Breast epithelium (tissue), 4 donors: Measurements from ENCODE around the gene MARCKSL1. TPM values are rescaled to one million over a fixed set of nuclear protein-coding genes. Genes with fewer than 3 reads are reported as not detected.
A peak's percentile ranks its signal among the peaks of the same experiment; 100 is the strongest.

Source experiments
- DNase-seq, 2 donors: peaks; one replicate each; pipeline ENCODE4 v3.0.0-alpha.2; 2019; ENCODE audit warnings: low spot score in 2 of 2
- H3K27ac ChIP-seq, 2 donors: fragments of 200-600 bp; sonication (generic) in 1 of 2; one replicate each; pipeline ENCODE4 v1.5.1; 2016 to 2019; ENCODE audit warnings: mild to moderate bottlenecking in 1 of 2
- H3K27me3 ChIP-seq, 2 donors: fragments of 200-600 bp; sonication (generic) in 1 of 2; one replicate each; pipeline versions ENCODE4 v1.5.1 to v1.6.0; 2017 to 2019; ENCODE audit warnings: control low read depth in 1 of 2, mild to moderate bottlenecking in 1 of 2
- H3K36me3 ChIP-seq: fragments of 200-600 bp; one replicate; pipeline ENCODE4 v1.5.1; 2019
- H3K4me1 ChIP-seq, 2 donors: fragments of 200-600 bp; sonication (generic); one replicate each; pipeline ENCODE4 v1.5.1; 2016 to 2019; ENCODE audit warnings: control low read depth in 1 of 2
- H3K4me3 ChIP-seq, 3 donors: fragments of 200-600 bp; sonication (generic); 1 replicate in 2 of 3; 2 replicates in 1 of 3; pipeline ENCODE4 v1.5.1; 2016 to 2019; ENCODE audit warnings: mild to moderate bottlenecking in 3 of 3, moderate library complexity in 2 of 3
- H3K9me3 ChIP-seq, 2 donors: fragments of 200-600 bp; sonication (generic) in 1 of 2; one replicate each; pipeline ENCODE4 v1.5.1; 2016 to 2019; ENCODE audit warnings: control low read depth in 1 of 2
- CTCF ChIP-seq, 3 donors: fragments of 450-650 bp; IDR thresholded peaks; one replicate each; pipeline ENCODE4 v1.5.1; 2016 to 2017; ENCODE audit warnings: antibody characterized with exemption in 3 of 3, mild to moderate bottlenecking in 3 of 3, moderate library complexity in 3 of 3
- POLR2A ChIP-seq: fragments of 450-650 bp; IDR thresholded peaks from one replicate; pipeline ENCODE4 v1.6.1; 2016; ENCODE audit warnings: antibody characterized with exemption, mild to moderate bottlenecking, moderate library complexity
- POLR2AphosphoS5 ChIP-seq, 3 donors: sonication (generic); formaldehyde crosslinking; IDR thresholded peaks; one replicate each; pipeline ENCODE4 v1.6.1; 2017; ENCODE audit warnings: antibody characterized with exemption in 3 of 3
- intact Hi-C: fragments of 100-400 bp; cut with DNase I; formaldehyde crosslinking; loops from one replicate; pipeline ENCODE4 v1.15.1; 2023; ENCODE audit warnings: low total_unique reads
- total RNA-seq, 3 donors: library from RNA; depleted of rRNA; stranded (reverse); fragments of >200 nt; gene quantifications; one replicate each; pipeline ENCODE4 v1.1.0, GENCODE V29; 2016

Gene MARCKSL1
- total RNA-seq, 3 donors from 2014 or later, result 33.4 to 82.8 (median 47.9) TPM

DNA sequence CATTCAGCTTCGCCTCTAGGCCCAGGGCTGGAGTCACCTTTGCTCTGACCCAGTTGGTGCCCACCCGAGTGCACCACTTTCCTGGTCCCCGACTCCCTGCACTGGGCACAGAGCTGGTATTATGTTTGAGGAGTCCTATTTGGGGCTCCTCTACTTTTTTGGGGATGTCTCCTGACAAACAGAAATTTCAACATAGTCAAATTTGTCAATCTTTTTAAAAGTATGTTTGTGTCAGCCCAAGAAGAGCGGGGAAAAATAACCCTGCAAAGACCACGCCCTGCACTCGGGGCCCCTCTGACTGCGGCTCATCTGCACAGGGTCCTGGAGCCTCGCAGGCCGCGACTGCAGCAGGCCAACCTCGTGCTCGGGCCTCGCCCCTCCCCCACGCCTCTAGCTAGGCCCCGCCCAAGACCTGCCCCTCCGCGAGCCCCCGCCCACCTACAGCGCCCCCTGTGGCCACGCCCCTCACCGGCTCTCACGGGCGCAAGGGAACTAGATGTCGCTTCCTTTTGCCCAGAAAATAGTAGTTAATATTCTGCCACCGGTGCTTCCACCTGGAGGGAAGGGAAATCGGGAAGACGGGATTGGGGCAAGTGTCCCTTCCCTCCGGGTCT lies 14.9 kb upstream of the MARCKSL1 start:
- Histone ChIP-seq H3K9me3 (no peaks in the 10 kb centered on the region), H3K4me1 (peaks cover 0 to 15% of the 10 kb centered on the region in 2 donors), H3K27me3 (no peaks in the 10 kb centered on the region), H3K36me3 (no peaks in the 10 kb centered on the region), H3K4me3 (peak overlapping the region; percentile 65 to 98 (median 81)), H3K27ac (peak overlapping the region; percentile 96 to 99)
- DNase-seq, result no peak
- TF ChIP-seq POLR2AphosphoS5 (IDR thresholded peaks at IDR 0.05) (no peak), CTCF (IDR thresholded peaks at IDR 0.05) (peak; percentile 19 to 49 (median 36))
- intact Hi-C loops, result no loop called here

DNA sequence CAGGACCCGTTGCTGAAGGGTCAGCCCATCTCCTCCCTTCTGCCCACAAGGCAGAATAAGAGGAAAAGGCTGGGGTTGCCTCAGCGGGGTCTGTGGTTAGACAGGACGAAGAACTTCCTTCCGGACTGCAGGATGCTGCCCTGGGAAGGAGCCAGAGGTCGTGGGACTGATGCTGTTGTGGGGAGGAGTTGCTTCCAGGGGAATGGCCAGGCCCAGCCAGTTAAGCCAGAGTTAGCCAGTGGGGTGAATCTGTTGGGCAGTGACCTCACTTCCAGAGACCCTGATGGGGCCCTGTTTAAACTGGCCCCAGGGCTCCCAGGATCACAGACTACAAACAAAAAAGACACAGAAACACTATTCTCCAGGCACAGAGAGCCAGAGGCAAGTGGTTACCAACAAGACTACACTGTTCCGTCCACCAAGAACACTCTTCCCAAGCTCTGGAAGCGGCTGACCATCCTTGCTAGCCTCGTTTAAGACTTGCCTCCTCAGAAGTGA lies 13.2 kb upstream of the MARCKSL1 start:
- peaks cover 0 to 15% of the 10 kb centered on the region in 2 donors for H3K4me1 ChIP-seq
- no peak for DNase-seq

DNA sequence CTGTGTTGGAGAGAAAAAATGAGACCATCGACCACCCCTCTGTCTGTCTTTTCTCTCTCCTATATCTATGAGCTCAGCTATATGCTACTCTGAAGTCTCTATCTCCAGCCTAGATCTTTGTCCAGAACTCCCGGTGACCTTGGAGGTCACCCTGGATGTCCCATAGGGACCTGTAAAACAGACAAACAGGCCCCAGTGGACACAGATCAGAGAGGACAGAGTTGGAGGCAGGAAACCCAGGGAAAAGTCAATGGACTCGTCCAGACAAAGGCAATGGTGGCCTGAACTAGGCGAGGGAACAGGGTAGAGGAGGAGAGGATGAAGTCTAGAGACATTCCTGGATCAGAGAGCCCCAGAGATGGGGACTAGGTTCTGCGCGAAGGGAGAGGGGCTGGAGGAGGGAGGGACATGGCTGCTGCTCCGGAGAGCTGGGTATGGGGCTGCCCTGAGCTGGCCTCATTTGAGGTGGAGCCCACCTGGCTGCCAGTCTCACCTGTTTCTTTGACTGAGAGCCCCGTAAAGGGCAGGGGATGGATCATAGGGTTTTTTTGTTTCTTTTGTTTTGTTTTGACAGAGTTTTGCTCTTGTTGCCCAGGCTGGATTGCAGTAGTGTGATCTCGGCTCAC lies 10.6 kb upstream of the MARCKSL1 start:
- no peak for DNase-seq
- no peak for TF ChIP-seq POLR2A
- TF ChIP-seq CTCF (IDR thresholded peaks at IDR 0.05), result no peak
- TF ChIP-seq POLR2AphosphoS5 (IDR thresholded peaks at IDR 0.05), result no peak
- no peaks in the 10 kb centered on the region for H3K4me1 ChIP-seq

More for the DNA sequence above, 13.2 kb upstream of the MARCKSL1 start:
- Histone ChIP-seq H3K27me3 (no peaks in the 10 kb centered on the region), H3K4me3 (no peak overlapping the region), H3K27ac (peak overlapping the region in 1 of 2 donors; percentile 22), H3K36me3 (no peaks in the 10 kb centered on the region), H3K9me3 (no peaks in the 10 kb centered on the region)
- intact Hi-C loops, result no loop called here
- TF ChIP-seq POLR2AphosphoS5 (IDR thresholded peaks at IDR 0.05) (no peak), POLR2A (no peak), CTCF (IDR thresholded peaks at IDR 0.05) (no peak)

GRCh38 chr1:32345289-32345827 lies 9.3 kb upstream of the MARCKSL1 start:
- Histone ChIP-seq H3K27me3 (no peaks in the 10 kb centered on the region), H3K4me1 (no peaks in the 10 kb centered on the region), H3K36me3 (no peaks in the 10 kb centered on the region), H3K27ac (no peak overlapping the region), H3K9me3 (no peaks in the 10 kb centered on the region), H3K4me3 (no peak overlapping the region)
- no peak for TF ChIP-seq POLR2A
- no peak for TF ChIP-seq CTCF (IDR thresholded peaks at IDR 0.05)
- TF ChIP-seq POLR2AphosphoS5 (IDR thresholded peaks at IDR 0.05), result no peak
- no peak for DNase-seq
- intact Hi-C loops, result no loop called here

More for the DNA sequence above, 10.6 kb upstream of the MARCKSL1 start:
- Histone ChIP-seq H3K27me3 (no peaks in the 10 kb centered on the region), H3K36me3 (no peaks in the 10 kb centered on the region), H3K9me3 (no peaks in the 10 kb centered on the region), H3K4me3 (no peak overlapping the region), H3K27ac (no peak overlapping the region)
- intact Hi-C loops, result no loop called here

DNA sequence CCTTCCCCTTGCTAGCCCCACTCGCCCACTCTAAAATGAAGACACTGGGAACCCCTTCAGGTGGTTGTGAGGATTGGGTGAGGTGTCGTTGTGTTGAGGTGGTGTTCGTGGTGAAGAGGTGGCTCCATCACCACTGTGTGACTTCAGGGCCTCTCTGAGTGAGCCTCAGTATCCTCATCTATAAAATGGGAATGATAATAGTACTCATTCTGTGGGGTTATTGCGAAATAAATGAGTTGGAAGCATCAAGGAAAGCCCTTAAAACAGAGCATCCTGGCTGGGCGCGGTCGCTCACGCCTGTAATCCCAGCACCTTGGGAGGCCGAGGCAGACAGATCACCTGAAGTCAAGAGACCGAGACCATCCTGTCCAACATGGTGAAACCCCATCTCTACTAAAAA lies 6.7 kb upstream of the MARCKSL1 start:
- Histone ChIP-seq H3K36me3 (no peaks in the 10 kb centered on the region), H3K4me1 (no peaks in the 10 kb centered on the region), H3K27ac (peak overlapping the region; percentile 72 to 76), H3K27me3 (no peaks in the 10 kb centered on the region), H3K4me3 (no peak overlapping the region), H3K9me3 (no peaks in the 10 kb centered on the region)
- TF ChIP-seq CTCF (IDR thresholded peaks at IDR 0.05), result no peak
- no peak for TF ChIP-seq POLR2A
- TF ChIP-seq POLR2AphosphoS5 (IDR thresholded peaks at IDR 0.05), result no peak
- intact Hi-C loops, result no loop called here
- DNase-seq, result no peak
